HepG2 (cell line): Measurements from ENCODE around the gene CNTN2.

ENCODE experiments used
- FOXM1 ChIP-seq: sonication (generic); formaldehyde crosslinking; IDR thresholded peaks from 2 replicates; pipeline ENCODE4 v1.5.0; 2020; ENCODE audit warnings: missing genetic modification reagents
- LCORL ChIP-seq, 2 experiments: fragments of 450-650 bp in 1 of 2; sonication (generic) in 1 of 2; formaldehyde crosslinking in 1 of 2; IDR thresholded peaks; 2 replicates each; pipeline versions ENCODE4 v1.5.0 to v1.6.1; 2017 to 2020; ENCODE audit warnings: antibody characterized with exemption in 1 of 2, missing genetic modification reagents in 1 of 2
- SRF ChIP-seq: IDR thresholded peaks from 2 replicates; pipeline ENCODE4 v1.6.1; 2011; ENCODE audit warnings: mild to moderate bottlenecking, low read depth, low read length, moderate library complexity
- STAG1 ChIP-seq: sonication (generic); formaldehyde crosslinking; IDR thresholded peaks from 2 replicates; pipeline ENCODE4 v1.4.0; 2020; ENCODE audit warnings: missing genetic modification reagents
- TF ChIP-seq, protein P1 (sequence below): sonication (generic); formaldehyde crosslinking; IDR thresholded peaks from 2 replicates; pipeline ENCODE4 v1.5.0; 2020; ENCODE audit warnings: mild to moderate bottlenecking, missing genetic modification reagents, moderate library complexity

DNA sequence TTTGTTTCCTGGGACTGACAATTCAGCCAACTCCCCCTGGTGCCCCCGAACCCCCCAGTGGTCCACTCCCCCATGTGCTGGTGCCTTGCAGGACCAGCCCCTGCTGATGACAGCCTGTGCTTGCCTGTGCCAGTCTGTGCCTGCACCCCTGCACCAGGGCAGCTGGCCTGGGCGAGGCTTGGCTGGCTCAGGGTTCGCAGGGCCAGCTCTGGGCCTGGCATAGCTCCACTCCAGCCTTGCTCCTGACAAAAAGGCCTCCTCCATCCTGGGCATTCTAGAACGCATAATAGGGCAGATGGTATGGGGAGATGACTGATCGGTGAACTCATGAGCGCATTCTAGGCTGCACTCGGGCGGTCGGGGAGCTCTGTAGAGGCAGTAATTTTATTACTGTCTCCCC lies 5.4 kb downstream of the CNTN2 start:
- no peak for TF ChIP-seq SRF
- no peak for TF ChIP-seq LCORL (IDR thresholded peaks at IDR 0.05)
- no peak for TF ChIP-seq LCORL (CRISPR knock-in tag; IDR thresholded peaks at IDR 0.05)
- TF ChIP-seq, protein P1, sequence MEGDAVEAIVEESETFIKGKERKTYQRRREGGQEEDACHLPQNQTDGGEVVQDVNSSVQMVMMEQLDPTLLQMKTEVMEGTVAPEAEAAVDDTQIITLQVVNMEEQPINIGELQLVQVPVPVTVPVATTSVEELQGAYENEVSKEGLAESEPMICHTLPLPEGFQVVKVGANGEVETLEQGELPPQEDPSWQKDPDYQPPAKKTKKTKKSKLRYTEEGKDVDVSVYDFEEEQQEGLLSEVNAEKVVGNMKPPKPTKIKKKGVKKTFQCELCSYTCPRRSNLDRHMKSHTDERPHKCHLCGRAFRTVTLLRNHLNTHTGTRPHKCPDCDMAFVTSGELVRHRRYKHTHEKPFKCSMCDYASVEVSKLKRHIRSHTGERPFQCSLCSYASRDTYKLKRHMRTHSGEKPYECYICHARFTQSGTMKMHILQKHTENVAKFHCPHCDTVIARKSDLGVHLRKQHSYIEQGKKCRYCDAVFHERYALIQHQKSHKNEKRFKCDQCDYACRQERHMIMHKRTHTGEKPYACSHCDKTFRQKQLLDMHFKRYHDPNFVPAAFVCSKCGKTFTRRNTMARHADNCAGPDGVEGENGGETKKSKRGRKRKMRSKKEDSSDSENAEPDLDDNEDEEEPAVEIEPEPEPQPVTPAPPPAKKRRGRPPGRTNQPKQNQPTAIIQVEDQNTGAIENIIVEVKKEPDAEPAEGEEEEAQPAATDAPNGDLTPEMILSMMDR = no peak
- no peak for TF ChIP-seq STAG1
- no peak for TF ChIP-seq FOXM1
